ENCODE data around the gene CYB561.
"Not testable (repeated sequence)": the region's sequence is repeated elsewhere in the genome, so short reads cannot be mapped to it uniquely, and the experiment has no call there.

CYB561 gene

GRCh38 chr17:63479495-63480184, 33.5 kb upstream of the CYB561 start:
- DNase-seq (ENCODE audit: low read depth in 2 of 2) = no peak

GRCh38 chr17:63478814-63479494, 32.8 kb upstream of the CYB561 start:
- peak; percentile 52 to 73 for DNase-seq (ENCODE audit: low read depth in 2 of 2)

DNA sequence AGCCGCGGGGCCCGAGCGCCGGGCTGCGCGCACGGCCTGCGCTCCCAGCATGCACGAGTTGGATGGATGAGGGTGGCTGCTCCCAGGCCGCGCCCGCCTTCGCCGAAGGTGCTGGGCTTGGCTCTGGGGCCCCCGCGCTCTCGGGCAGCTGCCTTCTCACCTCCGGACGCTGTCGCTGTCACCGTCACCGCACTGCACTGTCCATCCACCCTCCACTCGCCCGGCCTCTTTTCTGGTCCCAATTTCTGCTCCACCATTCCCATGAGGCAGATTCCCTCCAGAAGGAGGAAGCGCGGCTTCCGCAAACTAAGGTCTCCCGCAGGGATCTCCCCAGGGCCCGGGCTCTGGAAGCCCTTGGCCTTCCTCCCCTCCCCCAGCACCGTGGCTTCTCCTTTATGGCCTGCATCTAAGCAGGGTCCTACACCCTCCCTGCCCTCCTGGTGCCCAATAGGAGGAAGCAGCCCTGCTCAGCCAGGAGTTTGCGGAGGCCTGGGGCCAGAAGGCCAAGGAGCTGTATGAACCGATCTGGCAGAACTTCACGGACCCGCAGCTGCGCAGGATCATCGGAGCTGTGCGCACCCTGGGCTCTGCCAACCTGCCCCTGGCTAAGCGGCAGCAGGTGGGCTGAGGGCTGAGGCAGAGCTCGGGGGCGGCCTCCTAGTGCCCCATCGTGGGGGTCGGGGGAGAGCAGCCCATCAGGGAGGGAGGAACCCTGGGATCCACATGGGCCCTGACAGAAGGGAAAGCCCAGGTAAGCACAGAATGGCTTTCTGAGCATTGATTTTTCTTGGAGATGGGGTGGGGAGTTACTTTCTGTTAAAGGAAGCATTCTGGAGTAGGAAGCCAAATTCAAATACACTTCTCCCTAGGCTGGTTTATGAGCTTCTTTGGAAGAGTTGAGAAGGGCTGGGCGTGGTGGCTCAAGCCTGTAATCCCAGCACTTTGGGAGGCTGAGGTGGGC, 31.7 kb upstream of the CYB561 start:
- DNase-seq (ENCODE audit: low read depth in 2 of 2) = no peak

DNA sequence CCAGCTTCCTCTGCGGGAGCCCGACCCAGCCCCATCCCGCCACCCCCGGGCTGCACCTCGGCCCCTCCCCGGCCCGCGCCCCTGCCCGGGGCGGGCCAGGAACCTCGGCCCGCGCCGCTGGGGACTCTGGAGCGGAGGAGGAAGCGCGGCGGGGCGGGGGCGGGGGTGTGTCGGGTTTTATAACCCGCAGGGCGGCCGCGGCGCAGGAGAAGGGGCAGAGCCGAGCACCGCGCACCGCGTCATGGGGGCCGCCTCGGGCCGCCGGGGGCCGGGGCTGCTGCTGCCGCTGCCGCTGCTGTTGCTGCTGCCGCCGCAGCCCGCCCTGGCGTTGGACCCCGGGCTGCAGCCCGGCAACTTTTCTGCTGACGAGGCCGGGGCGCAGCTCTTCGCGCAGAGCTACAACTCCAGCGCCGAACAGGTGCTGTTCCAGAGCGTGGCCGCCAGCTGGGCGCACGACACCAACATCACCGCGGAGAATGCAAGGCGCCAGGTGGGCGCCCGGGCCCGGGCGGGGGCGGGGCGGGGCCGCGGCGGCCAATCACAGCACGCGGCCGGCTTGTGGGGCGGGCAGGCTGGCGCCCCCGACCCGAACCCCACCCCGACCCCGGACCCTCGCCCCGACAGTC, 30.9 kb upstream of the CYB561 start, which contains the start of gene ACE:
Gene ACE (plus strand): TSS at position 208 of the 626 bp plus-strand sequence. CDS start 34 bp downstream, at position 242.
- DNase-seq (ENCODE audit: low read depth in 2 of 2) = peak in 1 of 2 donors; percentile 14

DNA sequence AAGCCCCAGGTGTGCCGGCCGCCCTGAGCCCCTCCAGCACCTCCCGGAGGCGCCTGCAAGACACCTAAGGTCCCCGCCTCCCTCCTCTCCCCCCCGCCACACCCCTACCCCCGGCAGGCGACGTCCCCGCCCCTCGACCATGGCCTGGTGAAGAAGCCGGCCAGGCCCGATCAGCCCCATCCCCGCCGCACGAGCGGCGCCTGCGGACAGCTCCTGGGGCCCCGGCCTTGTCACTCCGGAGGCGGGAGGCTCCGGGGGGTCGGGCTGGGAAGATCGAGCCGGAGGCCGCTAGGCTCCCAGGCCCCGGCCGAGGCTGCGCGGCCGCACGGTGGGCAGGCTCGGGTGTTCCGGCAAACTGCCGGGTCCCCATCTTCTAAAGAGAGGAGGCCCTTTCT, 30.4 kb upstream of the CYB561 start:
- DNase-seq (ENCODE audit: low read depth in 2 of 2) = no peak

DNA sequence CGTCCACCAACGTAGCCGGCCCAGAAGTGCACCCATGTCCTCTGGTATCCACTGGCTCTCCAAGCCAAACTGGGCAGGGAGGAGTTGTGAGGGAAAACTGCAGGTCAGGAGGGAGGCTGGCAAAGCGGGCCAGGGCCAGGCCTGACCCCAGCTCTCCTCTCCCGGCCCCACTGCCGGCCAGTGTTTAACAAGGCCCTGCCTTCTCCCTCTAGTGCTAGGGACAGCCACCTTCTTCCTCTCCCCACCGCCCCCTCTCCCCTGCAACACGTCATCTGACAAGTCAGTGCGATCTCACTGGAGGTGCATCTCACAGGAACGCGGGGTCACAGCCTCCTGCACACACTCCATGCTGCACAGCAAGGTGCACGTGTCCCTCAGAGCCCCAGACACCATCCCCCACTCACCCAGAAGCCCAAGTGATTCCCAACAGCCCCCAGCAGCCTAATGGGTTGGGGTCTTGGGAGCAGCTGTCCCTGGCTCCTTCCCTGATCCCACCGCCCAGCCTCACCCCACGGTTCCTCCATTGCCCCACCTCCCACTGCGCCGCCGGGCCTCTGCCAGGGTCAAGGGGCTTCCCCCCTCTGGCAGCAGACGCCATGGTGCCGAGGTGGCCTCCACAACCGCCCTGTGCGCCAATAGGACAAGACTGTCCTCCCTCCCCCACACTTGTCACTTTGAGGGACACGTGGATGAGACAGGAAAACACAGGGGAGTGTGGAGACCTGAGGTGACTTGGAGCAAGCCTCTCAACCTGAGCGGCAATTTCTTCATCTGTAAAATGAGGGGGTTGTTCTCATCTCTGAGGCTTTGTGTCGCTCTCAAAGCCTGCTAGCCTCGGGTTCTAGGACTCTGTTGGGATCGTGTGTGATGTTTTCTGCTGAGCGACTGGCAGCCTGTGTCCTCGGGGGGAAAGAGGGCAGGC, 29.6 kb upstream of the CYB561 start:
- DNase-seq (ENCODE audit: low read depth in 2 of 2) = no peak

DNA sequence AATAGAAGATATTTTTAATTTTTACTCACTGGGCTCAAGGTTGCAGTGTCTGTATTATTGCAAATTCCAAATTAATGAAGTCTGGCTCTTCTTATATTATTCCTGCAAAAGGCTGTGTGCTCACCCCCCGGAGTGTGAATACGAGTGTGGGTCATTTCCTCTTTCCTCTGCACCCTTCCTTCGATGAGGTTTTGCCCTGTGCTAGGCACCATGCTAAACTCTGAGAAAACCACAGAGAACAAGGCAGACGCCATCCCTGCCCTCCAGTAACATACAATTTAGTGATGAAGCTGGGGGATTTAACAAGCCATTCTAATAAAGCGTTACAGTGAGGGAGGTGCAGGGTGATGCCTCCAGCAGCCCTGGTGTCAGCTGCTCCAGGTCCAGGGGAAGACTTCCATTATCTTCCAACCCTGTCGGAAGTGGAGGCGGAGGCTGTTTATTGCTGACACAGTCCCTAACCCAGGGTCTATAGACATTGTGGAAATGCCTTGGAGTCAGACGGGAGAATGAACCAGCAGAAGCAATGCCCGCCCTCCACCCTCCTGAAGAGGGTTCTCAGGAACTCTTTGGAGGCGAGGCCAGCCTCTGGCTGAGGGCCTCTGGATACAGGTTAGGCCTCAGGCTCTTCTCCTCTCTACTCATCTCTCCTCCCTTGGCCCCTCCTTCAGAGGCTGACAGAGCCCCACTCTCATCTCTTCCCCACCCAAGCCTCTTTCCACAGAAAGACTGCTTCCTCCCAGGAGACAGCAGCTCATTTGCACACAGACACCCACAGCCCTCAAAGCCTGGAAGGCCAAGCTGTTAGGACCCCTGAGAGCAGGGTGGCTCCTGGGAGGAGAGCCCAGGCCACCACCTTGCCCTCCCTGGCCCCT, 28.7 kb upstream of the CYB561 start:
- DNase-seq (ENCODE audit: low read depth in 2 of 2) = no peak

DNA sequence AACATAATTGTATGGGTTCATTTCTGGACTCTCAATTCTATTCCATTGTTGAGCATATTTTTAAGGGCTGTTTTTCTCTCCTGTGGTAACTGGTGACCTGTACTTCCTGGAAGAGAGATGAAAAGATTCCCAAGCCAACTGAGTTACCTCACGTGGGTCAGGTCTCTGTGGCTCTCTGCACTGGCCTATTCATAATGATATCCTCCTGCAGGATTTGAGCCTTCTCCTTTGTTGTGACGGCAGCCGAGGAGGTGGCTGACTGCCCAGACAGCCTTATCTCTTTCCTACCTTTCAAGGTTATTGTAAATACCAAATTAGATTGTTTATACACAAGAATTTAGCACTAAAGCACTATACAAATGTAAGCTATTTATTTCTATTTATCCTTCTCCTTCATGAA, 28.1 kb upstream of the CYB561 start:
- no peak for DNase-seq (ENCODE audit: low read depth in 2 of 2)

- DNase-seq (ENCODE audit: low read depth in 2 of 2) = not testable (repeated sequence)
These were observed 22.0 kb upstream of the CYB561 start for GRCh38 chr17:63468099-63468498.

- DNase-seq (ENCODE audit: low read depth in 2 of 2) = no peak
These were observed 18.7 kb upstream of the CYB561 start for GRCh38 chr17:63464691-63465236.

DNA sequence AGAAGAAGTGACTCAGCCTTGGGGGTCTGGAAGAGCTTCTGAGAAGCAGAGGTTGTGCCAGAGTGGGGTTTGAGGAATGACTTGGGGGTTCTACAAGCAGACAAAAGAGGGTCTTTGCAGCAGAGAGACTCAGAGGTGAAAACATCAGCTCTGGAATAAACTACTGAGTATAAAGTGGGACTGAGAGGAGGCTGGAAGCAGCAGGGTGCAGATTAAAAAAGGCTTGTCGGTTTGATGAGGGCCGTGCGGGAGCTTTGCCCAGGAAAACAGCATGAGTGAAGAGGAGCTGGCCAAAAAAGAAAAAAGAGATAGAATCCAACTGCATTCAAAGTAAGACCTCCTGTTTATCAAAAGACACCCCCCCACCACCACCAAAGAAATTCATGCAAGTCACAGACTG, 17.7 kb upstream of the CYB561 start:
- no peak for DNase-seq (ENCODE audit: low read depth in 2 of 2)

- DNase-seq (ENCODE audit: low read depth in 2 of 2) = no peak
These were observed 13.9 kb upstream of the CYB561 start for GRCh38 chr17:63460018-63460417.

- DNase-seq (ENCODE audit: low read depth in 2 of 2) = no peak
These were observed 12.4 kb upstream of the CYB561 start for GRCh38 chr17:63458478-63458877.

- no peak for DNase-seq (ENCODE audit: low read depth in 2 of 2)
These were observed 9.3 kb upstream of the CYB561 start for GRCh38 chr17:63455417-63455816.

- DNase-seq (ENCODE audit: low read depth in 2 of 2) = no peak
These were observed 8.8 kb upstream of the CYB561 start for GRCh38 chr17:63454915-63455314.

DNA sequence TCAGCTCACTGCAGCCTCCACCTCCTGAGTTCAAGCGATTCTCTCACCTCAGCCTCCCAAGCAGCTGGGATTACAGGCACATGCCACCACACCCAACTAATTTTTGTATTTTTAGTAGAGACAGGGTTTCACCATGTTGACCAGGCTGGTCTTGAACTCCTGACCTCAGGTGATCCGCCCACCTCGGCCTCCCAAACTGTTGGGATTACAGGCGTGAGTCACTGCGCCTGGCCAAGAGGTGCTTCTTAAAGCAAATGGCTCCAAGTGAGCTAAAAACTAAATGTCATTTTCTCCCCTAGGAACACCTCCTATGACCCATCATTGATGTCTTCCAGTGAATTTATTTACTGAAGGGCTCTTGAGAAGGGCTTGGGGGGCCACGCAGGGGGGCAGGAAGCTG, 8.3 kb upstream of the CYB561 start:
- DNase-seq (ENCODE audit: low read depth in 2 of 2) = not testable (repeated sequence)

DNA sequence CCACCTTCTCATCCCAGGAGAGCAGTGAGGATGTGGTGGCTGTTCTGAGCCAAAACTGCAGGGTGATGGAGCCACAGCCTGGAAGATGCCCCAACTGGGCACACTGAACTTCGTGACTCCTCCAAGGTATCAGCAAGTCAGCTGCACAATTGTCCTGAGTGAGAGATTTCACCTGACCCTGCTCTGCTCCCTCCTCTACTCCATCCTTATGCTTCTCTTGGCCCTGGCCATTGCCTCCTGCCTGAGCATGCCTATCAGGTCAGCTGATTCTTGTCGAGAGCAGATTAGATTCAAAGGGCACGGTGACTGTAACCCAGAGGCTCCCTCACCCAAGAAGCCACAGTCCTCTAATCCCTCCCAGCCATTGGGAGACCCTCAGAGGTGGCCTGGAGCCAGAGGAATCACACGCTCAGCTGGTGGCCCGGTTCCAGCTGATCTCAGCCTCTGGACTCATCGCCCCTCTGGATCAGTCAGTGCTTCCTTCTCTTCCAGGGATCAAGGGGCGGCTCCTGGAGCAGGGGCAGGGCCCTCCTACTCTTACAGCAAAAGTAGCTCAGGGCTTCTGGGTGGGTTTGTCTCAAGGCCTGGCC, 7.0 kb upstream of the CYB561 start:
- no peak for DNase-seq (ENCODE audit: low read depth in 2 of 2)

GRCh38 chr17:63452046-63452961, 6.2 kb upstream of the CYB561 start:
- DNase-seq (ENCODE audit: low read depth in 2 of 2) = no peak
